Measurements from ENCODE around the gene SLC39A1. TPM values are rescaled to one million over a fixed set of nuclear protein-coding genes. Genes with fewer than 3 reads are reported as not detected.
A peak's percentile ranks its signal among the peaks of the same experiment; 100 is the strongest.

SLC39A1 gene
- total RNA-seq, 1 experiment from 2014 or later = 204 TPM

DNA sequence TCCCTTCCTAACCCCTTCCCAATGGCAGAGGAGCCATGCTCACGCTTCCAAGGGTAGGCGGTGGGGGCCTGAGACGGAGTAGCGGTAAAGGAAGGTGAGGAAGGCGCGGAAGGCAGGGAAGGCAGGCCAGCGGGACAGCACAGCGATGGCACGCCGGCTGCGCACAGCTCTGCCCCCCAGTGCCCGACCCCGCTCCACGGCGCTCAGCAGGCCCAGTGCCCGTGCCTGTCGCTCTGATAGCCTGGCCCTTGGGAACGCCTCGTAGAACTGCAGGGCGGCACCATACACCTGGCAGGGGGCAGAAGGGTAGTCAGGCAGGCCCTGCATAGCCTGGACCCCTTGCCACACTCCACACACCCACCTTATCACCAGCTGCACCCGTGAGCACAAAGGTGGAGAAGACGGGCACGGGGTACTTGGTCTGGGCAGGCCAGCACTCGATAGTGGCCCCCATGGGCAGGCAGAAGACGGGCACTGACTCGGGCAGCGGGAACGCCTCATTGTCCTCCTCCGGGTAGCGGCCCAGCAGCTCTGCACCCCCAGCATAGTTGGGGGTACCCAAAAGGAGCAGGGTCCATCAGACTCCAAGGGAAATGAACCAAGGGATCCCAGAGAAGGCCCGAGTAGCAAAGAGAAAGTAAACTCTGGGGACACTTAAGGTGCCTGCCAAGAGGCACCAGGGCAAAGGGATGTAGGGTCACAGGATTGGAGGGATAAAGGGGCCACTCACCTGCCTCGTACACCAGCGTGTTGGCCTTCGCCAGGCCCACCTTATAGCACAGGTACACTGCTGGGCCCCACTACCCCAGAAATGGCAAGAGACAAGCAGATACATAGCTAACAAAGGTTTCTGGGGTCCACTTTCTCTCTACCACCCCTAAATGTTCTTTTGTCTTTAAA is 21.3 kb downstream of the SLC39A1 start:
- Mint-ChIP-seq H3K9me3 (no peaks in the 10 kb centered on the region), H3K27ac (no peak overlapping the region), H3K4me1 (peaks cover 11% of the 10 kb centered on the region), H3K4me3 (no peak overlapping the region), H3K27me3 (ENCODE audit: low read depth) (no peaks in the 10 kb centered on the region), H3K36me3 (peaks cover 25% of the 10 kb centered on the region)
- ATAC-seq (no peak), DNase-seq (ENCODE audit: low spot score) (no peak)
- peak; percentile 74; the same call in 1 of the 2 replicates for TF ChIP-seq ZNF121 (CRISPR knock-in tag; IDR thresholded peaks at IDR 0.05)
- no peak for TF ChIP-seq NR3C1 (CRISPR knock-in tag; conservative IDR thresholded peaks at IDR 0.05; ENCODE audit: low read depth)
- ChIA-PET POLR2A (interaction anchor here (0.6 kb wide), 1 partner anchor 21 kb away, joined by 3 read pairs; the partner anchor contains the start of gene SLC39A1), CTCF (no interaction called here)

DNA sequence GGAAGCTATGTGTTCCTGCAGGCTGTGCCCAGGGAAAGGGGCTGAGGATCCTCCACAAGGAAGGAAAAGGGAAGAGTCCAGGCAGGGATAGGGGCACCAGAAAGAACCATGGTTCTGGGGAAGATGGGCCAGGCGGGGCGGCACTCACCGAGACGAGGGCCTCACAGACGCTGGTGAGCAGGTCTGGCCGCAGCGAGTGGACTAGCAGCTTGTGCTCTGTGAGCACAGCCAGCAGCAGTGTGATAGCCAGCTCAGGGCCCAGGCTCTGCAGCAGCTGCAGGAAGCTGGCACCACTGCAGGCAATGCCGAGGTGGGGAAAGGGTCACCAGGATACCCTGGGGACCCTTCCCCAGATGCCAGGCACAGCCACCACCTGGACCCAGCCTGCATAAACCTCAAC is 22.6 kb downstream of the SLC39A1 start:
- Mint-ChIP-seq H3K36me3 (peaks cover 38% of the 10 kb centered on the region), H3K27ac (no peak overlapping the region), H3K9me3 (no peaks in the 10 kb centered on the region), H3K27me3 (ENCODE audit: low read depth) (no peaks in the 10 kb centered on the region), H3K4me3 (no peak overlapping the region), H3K4me1 (peaks cover 6% of the 10 kb centered on the region; the same call in 1 of the 2 replicates)
- ChIA-PET CTCF (interaction anchor here (0.6 to 1.0 kb wide), 3 partner anchors 11 to 234 kb away, joined by 3 read pairs; partner anchors contain the start of gene GATAD2B), POLR2A (no interaction called here)
- ATAC-seq (no peak), DNase-seq (ENCODE audit: low spot score) (no peak)
- TF ChIP-seq NFYB (CRISPR knock-in tag; conservative IDR thresholded peaks at IDR 0.05; ENCODE audit: low read depth) (no peak), ETV6 (CRISPR knock-in tag; IDR thresholded peaks at IDR 0.05) (no peak), ZNF416 (CRISPR knock-in tag; IDR thresholded peaks at IDR 0.05) (no peak), ELF4 (CRISPR knock-in tag; IDR thresholded peaks at IDR 0.05; ENCODE audit: low read depth) (no peak), JAZF1 (CRISPR knock-in tag; IDR thresholded peaks at IDR 0.05) (no peak), ESRRA (CRISPR knock-in tag; IDR thresholded peaks at IDR 0.05; ENCODE audit: borderline replicate concordance) (no peak), ZNF138 (CRISPR knock-in tag; conservative IDR thresholded peaks at IDR 0.05) (no peak), ZNF396 (CRISPR knock-in tag; IDR thresholded peaks at IDR 0.05; ENCODE audit: borderline replicate concordance) (no peak)
- TF ChIP-seq, protein P1, sequence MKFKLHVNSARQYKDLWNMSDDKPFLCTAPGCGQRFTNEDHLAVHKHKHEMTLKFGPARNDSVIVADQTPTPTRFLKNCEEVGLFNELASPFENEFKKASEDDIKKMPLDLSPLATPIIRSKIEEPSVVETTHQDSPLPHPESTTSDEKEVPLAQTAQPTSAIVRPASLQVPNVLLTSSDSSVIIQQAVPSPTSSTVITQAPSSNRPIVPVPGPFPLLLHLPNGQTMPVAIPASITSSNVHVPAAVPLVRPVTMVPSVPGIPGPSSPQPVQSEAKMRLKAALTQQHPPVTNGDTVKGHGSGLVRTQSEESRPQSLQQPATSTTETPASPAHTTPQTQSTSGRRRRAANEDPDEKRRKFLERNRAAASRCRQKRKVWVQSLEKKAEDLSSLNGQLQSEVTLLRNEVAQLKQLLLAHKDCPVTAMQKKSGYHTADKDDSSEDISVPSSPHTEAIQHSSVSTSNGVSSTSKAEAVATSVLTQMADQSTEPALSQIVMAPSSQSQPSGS (CRISPR knock-in tag; IDR thresholded peaks at IDR 0.05; ENCODE audit: borderline replicate concordance, low read depth) = no peak
- TF ChIP-seq, protein P2, sequence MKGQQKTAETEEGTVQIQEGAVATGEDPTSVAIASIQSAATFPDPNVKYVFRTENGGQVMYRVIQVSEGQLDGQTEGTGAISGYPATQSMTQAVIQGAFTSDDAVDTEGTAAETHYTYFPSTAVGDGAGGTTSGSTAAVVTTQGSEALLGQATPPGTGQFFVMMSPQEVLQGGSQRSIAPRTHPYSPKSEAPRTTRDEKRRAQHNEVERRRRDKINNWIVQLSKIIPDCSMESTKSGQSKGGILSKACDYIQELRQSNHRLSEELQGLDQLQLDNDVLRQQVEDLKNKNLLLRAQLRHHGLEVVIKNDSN (CRISPR knock-in tag; IDR thresholded peaks at IDR 0.05) = no peak
- TF ChIP-seq, protein P3, sequence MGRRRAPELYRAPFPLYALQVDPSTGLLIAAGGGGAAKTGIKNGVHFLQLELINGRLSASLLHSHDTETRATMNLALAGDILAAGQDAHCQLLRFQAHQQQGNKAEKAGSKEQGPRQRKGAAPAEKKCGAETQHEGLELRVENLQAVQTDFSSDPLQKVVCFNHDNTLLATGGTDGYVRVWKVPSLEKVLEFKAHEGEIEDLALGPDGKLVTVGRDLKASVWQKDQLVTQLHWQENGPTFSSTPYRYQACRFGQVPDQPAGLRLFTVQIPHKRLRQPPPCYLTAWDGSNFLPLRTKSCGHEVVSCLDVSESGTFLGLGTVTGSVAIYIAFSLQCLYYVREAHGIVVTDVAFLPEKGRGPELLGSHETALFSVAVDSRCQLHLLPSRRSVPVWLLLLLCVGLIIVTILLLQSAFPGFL (CRISPR knock-in tag; IDR thresholded peaks at IDR 0.05; ENCODE audit: borderline replicate concordance) = no peak
- TF ChIP-seq, protein P4, sequence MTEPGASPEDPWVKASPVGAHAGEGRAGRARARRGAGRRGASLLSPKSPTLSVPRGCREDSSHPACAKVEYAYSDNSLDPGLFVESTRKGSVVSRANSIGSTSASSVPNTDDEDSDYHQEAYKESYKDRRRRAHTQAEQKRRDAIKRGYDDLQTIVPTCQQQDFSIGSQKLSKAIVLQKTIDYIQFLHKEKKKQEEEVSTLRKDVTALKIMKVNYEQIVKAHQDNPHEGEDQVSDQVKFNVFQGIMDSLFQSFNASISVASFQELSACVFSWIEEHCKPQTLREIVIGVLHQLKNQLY (CRISPR knock-in tag; IDR thresholded peaks at IDR 0.05) = no peak
- TF ChIP-seq, protein P5, sequence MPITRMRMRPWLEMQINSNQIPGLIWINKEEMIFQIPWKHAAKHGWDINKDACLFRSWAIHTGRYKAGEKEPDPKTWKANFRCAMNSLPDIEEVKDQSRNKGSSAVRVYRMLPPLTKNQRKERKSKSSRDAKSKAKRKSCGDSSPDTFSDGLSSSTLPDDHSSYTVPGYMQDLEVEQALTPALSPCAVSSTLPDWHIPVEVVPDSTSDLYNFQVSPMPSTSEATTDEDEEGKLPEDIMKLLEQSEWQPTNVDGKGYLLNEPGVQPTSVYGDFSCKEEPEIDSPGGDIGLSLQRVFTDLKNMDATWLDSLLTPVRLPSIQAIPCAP (CRISPR knock-in tag; IDR thresholded peaks at IDR 0.05) = no peak

DNA sequence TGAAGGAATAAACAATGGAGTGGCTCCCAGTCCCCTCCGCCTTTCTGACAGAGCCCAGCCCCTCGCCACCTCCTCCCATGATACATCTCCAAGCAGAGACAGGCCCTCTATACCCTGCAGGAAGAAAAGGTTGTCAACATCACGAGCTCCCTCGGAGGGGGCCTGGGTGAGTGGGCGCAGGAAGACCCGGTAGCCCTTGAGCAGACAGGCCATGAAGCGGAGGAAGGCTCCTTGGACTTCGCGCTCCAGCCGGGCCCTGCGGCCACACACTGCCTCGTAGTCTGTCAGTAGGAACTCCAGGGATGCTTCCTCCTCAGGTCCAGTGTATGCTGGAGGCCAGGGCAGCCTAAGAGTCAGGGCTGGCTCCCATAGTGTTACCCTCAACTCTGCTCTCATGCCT is 23.9 kb downstream of the SLC39A1 start:
- Mint-ChIP-seq H3K36me3 (peaks cover 49% of the 10 kb centered on the region), H3K4me1 (peaks cover 2% of the 10 kb centered on the region; the same call in 1 of the 2 replicates), H3K27me3 (ENCODE audit: low read depth) (no peaks in the 10 kb centered on the region), H3K27ac (no peak overlapping the region), H3K4me3 (no peak overlapping the region), H3K9me3 (no peaks in the 10 kb centered on the region)
- CTCF ChIA-PET = no interaction called here
- POLR2A ChIA-PET = interaction anchor here (0.6 kb wide), 1 partner anchor 24 kb away, joined by 3 read pairs; the partner anchor contains the start of gene SLC39A1
- DNase-seq (ENCODE audit: low spot score) (no peak), ATAC-seq (no peak)
- TF ChIP-seq SMAD4 (CRISPR knock-in tag; IDR thresholded peaks at IDR 0.05) (no peak), NFATC4 (CRISPR knock-in tag; IDR thresholded peaks at IDR 0.05) (no peak), ZNF263 (CRISPR knock-in tag; IDR thresholded peaks at IDR 0.05; ENCODE audit: low read depth) (no peak), ETV6 (CRISPR knock-in tag; IDR thresholded peaks at IDR 0.05) (no peak), TCF7 (CRISPR knock-in tag; IDR thresholded peaks at IDR 0.05; ENCODE audit: low read depth) (no peak), ZNF416 (CRISPR knock-in tag; IDR thresholded peaks at IDR 0.05) (no peak), EMX1 (CRISPR knock-in tag; IDR thresholded peaks at IDR 0.05) (no peak), TEAD1 (CRISPR knock-in tag; IDR thresholded peaks at IDR 0.05) (no peak), SMAD3 (CRISPR knock-in tag; IDR thresholded peaks at IDR 0.05; ENCODE audit: borderline replicate concordance) (no peak), ESRRA (CRISPR knock-in tag; IDR thresholded peaks at IDR 0.05; ENCODE audit: borderline replicate concordance) (no peak)
- TF ChIP-seq, protein P6, sequence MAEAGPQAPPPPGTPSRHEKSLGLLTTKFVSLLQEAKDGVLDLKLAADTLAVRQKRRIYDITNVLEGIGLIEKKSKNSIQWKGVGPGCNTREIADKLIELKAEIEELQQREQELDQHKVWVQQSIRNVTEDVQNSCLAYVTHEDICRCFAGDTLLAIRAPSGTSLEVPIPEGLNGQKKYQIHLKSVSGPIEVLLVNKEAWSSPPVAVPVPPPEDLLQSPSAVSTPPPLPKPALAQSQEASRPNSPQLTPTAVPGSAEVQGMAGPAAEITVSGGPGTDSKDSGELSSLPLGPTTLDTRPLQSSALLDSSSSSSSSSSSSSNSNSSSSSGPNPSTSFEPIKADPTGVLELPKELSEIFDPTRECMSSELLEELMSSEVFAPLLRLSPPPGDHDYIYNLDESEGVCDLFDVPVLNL (CRISPR knock-in tag; IDR thresholded peaks at IDR 0.05; ENCODE audit: borderline replicate concordance, low read depth) = no peak
